ENCODE measurements around the gene SIGLEC11. TPM values are rescaled to one million over a fixed set of nuclear protein-coding genes. Genes with fewer than 3 reads are reported as not detected.

Gene SIGLEC11
- total and polyA plus RNA-seq, 2 of the 13 experiments (the other 11 are each of a cell fraction or from before 2014, with no cell fraction given): not detected

DNA sequence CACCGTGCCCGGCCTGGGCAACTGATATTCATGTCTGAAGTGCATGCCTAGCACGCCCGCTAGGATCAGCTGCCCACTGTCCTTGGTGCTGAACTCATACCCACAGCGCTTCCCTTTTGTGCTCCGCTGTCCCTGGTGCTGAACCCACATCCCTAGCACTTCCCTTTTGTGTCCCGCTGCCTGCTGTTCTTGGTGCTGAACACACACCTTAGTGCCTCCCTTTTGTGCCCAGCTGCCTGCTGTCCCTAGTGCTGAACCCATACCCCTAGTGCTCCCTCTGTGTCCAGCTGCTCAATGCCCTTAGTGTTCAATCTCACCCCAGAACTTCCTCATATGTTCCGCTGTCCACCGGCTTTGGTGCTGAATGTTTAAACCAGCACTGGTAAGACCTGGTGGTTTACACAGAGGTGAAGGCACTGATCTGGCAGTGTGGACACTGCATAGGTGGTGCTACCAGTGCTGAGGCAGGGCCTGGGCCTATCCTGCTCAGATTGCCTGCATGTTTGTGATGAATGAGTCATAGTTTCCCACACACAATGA, 26.3 kb upstream of the SIGLEC11 start (continued):
- TF ChIP-seq MIER2 (CRISPR knock-in tag; IDR thresholded peaks at IDR 0.05) (peak; percentile 100), ZNF33B (CRISPR knock-in tag; IDR thresholded peaks at IDR 0.05) (peak; percentile 100), ZNF24 (IDR thresholded peaks at IDR 0.05) (0 out of 2 replicates have a peak, but pooled peaks have one; percentile 22), KDM5A (IDR thresholded peaks at IDR 0.05; ENCODE audit: borderline replicate concordance, low read length) (no peak), ZNF577 (CRISPR knock-in tag; IDR thresholded peaks at IDR 0.05; ENCODE audit: borderline replicate concordance, low read depth) (peak; percentile 99), ZNF879 (CRISPR knock-in tag; IDR thresholded peaks at IDR 0.05) (peak; percentile 100), HNF1B (CRISPR knock-in tag; IDR thresholded peaks at IDR 0.05) (peak; percentile 96), NR1H2 (CRISPR knock-in tag; IDR thresholded peaks at IDR 0.05; ENCODE audit: borderline replicate concordance, low read depth) (peak; percentile 99), TARDBP (CRISPR knock-in tag; IDR thresholded peaks at IDR 0.05) (peak; percentile 96), ZNF7 (CRISPR knock-in tag; IDR thresholded peaks at IDR 0.05) (peak; percentile 95), DMAP1 (CRISPR knock-in tag; IDR thresholded peaks at IDR 0.05) (peak; percentile 93; the same call in 1 of the 2 replicates), ZFP41 (CRISPR knock-in tag; IDR thresholded peaks at IDR 0.05; ENCODE audit: borderline replicate concordance) (peak; percentile 100), CHD2 (IDR thresholded peaks at IDR 0.05; ENCODE audit: low read depth, low read length) (no peak), FOXJ3 (CRISPR knock-in tag; IDR thresholded peaks at IDR 0.05; ENCODE audit: borderline replicate concordance) (peak; percentile 95), ZBTB8A (CRISPR knock-in tag; IDR thresholded peaks at IDR 0.05; ENCODE audit: borderline replicate concordance, low read depth) (peak; percentile 97; the same call in 1 of the 2 replicates), ZNF451 (CRISPR knock-in tag; IDR thresholded peaks at IDR 0.05) (peak; percentile 100)
- TF ChIP-seq, protein P1, sequence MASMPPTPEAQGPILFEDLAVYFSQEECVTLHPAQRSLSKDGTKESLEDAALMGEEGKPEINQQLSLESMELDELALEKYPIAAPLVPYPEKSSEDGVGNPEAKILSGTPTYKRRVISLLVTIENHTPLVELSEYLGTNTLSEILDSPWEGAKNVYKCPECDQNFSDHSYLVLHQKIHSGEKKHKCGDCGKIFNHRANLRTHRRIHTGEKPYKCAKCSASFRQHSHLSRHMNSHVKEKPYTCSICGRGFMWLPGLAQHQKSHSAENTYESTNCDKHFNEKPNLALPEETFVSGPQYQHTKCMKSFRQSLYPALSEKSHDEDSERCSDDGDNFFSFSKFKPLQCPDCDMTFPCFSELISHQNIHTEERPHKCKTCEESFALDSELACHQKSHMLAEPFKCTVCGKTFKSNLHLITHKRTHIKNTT (CRISPR knock-in tag; IDR thresholded peaks at IDR 0.05): no peak
- TF ChIP-seq, protein P2, sequence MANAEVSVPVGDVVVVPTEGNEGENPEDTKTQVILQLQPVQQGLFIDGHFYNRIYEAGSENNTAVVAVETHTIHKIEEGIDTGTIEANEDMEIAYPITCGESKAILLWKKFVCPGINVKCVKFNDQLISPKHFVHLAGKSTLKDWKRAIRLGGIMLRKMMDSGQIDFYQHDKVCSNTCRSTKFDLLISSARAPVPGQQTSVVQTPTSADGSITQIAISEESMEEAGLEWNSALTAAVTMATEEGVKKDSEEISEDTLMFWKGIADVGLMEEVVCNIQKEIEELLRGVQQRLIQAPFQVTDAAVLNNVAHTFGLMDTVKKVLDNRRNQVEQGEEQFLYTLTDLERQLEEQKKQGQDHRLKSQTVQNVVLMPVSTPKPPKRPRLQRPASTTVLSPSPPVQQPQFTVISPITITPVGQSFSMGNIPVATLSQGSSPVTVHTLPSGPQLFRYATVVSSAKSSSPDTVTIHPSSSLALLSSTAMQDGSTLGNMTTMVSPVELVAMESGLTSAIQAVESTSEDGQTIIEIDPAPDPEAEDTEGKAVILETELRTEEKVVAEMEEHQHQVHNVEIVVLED (CRISPR knock-in tag; IDR thresholded peaks at IDR 0.05; ENCODE audit: borderline replicate concordance): peak; percentile 78
- TF ChIP-seq, protein P3, sequence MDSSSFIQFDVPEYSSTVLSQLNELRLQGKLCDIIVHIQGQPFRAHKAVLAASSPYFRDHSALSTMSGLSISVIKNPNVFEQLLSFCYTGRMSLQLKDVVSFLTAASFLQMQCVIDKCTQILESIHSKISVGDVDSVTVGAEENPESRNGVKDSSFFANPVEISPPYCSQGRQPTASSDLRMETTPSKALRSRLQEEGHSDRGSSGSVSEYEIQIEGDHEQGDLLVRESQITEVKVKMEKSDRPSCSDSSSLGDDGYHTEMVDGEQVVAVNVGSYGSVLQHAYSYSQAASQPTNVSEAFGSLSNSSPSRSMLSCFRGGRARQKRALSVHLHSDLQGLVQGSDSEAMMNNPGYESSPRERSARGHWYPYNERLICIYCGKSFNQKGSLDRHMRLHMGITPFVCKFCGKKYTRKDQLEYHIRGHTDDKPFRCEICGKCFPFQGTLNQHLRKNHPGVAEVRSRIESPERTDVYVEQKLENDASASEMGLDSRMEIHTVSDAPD (CRISPR knock-in tag; IDR thresholded peaks at IDR 0.05): peak; percentile 99
- TF ChIP-seq, protein P4, sequence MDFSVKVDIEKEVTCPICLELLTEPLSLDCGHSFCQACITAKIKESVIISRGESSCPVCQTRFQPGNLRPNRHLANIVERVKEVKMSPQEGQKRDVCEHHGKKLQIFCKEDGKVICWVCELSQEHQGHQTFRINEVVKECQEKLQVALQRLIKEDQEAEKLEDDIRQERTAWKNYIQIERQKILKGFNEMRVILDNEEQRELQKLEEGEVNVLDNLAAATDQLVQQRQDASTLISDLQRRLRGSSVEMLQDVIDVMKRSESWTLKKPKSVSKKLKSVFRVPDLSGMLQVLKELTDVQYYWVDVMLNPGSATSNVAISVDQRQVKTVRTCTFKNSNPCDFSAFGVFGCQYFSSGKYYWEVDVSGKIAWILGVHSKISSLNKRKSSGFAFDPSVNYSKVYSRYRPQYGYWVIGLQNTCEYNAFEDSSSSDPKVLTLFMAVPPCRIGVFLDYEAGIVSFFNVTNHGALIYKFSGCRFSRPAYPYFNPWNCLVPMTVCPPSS (IDR thresholded peaks at IDR 0.05): no peak
- TF ChIP-seq, protein P5, sequence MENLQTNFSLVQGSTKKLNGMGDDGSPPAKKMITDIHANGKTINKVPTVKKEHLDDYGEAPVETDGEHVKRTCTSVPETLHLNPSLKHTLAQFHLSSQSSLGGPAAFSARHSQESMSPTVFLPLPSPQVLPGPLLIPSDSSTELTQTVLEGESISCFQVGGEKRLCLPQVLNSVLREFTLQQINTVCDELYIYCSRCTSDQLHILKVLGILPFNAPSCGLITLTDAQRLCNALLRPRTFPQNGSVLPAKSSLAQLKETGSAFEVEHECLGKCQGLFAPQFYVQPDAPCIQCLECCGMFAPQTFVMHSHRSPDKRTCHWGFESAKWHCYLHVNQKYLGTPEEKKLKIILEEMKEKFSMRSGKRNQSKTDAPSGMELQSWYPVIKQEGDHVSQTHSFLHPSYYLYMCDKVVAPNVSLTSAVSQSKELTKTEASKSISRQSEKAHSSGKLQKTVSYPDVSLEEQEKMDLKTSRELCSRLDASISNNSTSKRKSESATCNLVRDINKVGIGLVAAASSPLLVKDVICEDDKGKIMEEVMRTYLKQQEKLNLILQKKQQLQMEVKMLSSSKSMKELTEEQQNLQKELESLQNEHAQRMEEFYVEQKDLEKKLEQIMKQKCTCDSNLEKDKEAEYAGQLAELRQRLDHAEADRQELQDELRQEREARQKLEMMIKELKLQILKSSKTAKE (CRISPR knock-in tag; IDR thresholded peaks at IDR 0.05; ENCODE audit: borderline replicate concordance): peak; percentile 96
